Measurements from ENCODE around the gene DMAC2L. TPM values are rescaled to one million over a fixed set of nuclear protein-coding genes. Genes with fewer than 3 reads are reported as not detected.
A peak's percentile ranks its signal among the peaks of the same experiment; 100 is the strongest.
"Not testable (repeated sequence)": the region's sequence is repeated elsewhere in the genome, so short reads cannot be mapped to it uniquely, and the experiment has no call there.

The DMAC2L gene
- total RNA-seq, 4 donors from 2014 or later: 7.7 to 23.9 (median 15.7) TPM

GRCh38 chr14:50303744-50304471, 8.2 kb upstream of the DMAC2L start:
- H3K4me1 ChIP-seq: no peaks in the 10 kb centered on the region
- H3K27me3 ChIP-seq: no peaks in the 10 kb centered on the region
- H3K36me3 ChIP-seq: no peaks in the 10 kb centered on the region
- peak in 1 of 3 donors; percentile 54 for DNase-seq
- no peaks in the 10 kb centered on the region for H3K9me3 ChIP-seq
- TF ChIP-seq POLR2A (IDR thresholded peaks at IDR 0.05): no peak
- TF ChIP-seq CTCF (IDR thresholded peaks at IDR 0.05): no peak
- no peak overlapping the region for H3K4me3 ChIP-seq
- no peak overlapping the region for H3K27ac ChIP-seq

GRCh38 chr14:50308363-50308915, 3.7 kb upstream of the DMAC2L start:
- TF ChIP-seq CTCF (IDR thresholded peaks at IDR 0.05) (no peak), POLR2A (IDR thresholded peaks at IDR 0.05) (no peak)
- no peaks in the 10 kb centered on the region for H3K9me3 ChIP-seq

GRCh38 chr14:50310445-50310844, 1.7 kb upstream of the DMAC2L start:
- TF ChIP-seq POLR2A (IDR thresholded peaks at IDR 0.05): no peak
- TF ChIP-seq CTCF (IDR thresholded peaks at IDR 0.05): no peak
- H3K36me3 ChIP-seq: peaks cover 0 to 5% (median 0%) of the 10 kb centered on the region in 3 donors
- no peaks in the 10 kb centered on the region for H3K27me3 ChIP-seq
- no peak for DNase-seq
- no peaks in the 10 kb centered on the region for H3K9me3 ChIP-seq
- no peak overlapping the region for H3K4me3 ChIP-seq
- peaks cover 4 to 14% (median 7%) of the 10 kb centered on the region in 4 donors for H3K4me1 ChIP-seq
- H3K27ac ChIP-seq: no peak overlapping the region

More at GRCh38 chr14:50308363-50308915, 3.7 kb upstream of the DMAC2L start:
- no peak overlapping the region for H3K4me3 ChIP-seq
- no peak for DNase-seq
- no peak overlapping the region for H3K27ac ChIP-seq
- no peaks in the 10 kb centered on the region for H3K27me3 ChIP-seq
- no peaks in the 10 kb centered on the region for H3K36me3 ChIP-seq
- peaks cover 4 to 12% (median 6%) of the 10 kb centered on the region in 4 donors for H3K4me1 ChIP-seq

- peak overlapping the region; percentile 56 to 82 (median 74) for H3K4me3 ChIP-seq
- DNase-seq: no peak
These were observed 670 bp upstream of the DMAC2L start for GRCh38 chr14:50311337-50311971.

GRCh38 chr14:50312734-50313054, 570 bp downstream of the DMAC2L start:
- peak overlapping the region; percentile 56 to 82 (median 74) for H3K4me3 ChIP-seq
- TF ChIP-seq CTCF (IDR thresholded peaks at IDR 0.05): no peak
- no peak for TF ChIP-seq POLR2A (IDR thresholded peaks at IDR 0.05)

More at GRCh38 chr14:50311337-50311971, 670 bp upstream of the DMAC2L start:
- Histone ChIP-seq H3K27me3 (no peaks in the 10 kb centered on the region), H3K27ac (peak overlapping the region; percentile 88 to 96 (median 94)), H3K9me3 (no peaks in the 10 kb centered on the region), H3K36me3 (peaks cover 0 to 5% (median 0%) of the 10 kb centered on the region in 3 donors), H3K4me1 (peaks cover 4 to 14% (median 7%) of the 10 kb centered on the region in 4 donors)
- TF ChIP-seq POLR2A (IDR thresholded peaks at IDR 0.05) (no peak), CTCF (IDR thresholded peaks at IDR 0.05) (peak in 4 of 6 experiments; percentile 39 to 71 (median 64))

GRCh38 chr14:50314098-50314497, 2.0 kb downstream of the DMAC2L start:
- not testable (repeated sequence) for DNase-seq, H3K27me3 ChIP-seq, H3K9me3 ChIP-seq, H3K27ac ChIP-seq, H3K4me3 ChIP-seq, H3K36me3 ChIP-seq
- H3K4me1 ChIP-seq: peaks cover 4 to 14% (median 7%) of the 10 kb centered on the region in 4 donors

More at GRCh38 chr14:50312734-50313054, 570 bp downstream of the DMAC2L start:
- no peaks in the 10 kb centered on the region for H3K9me3 ChIP-seq
- H3K36me3 ChIP-seq: peaks cover 0 to 5% (median 0%) of the 10 kb centered on the region in 3 donors
- peak overlapping the region; percentile 88 to 96 (median 94) for H3K27ac ChIP-seq
- DNase-seq: peak in 1 of 3 donors; percentile 29
- H3K4me1 ChIP-seq: peaks cover 4 to 14% (median 7%) of the 10 kb centered on the region in 4 donors
- no peaks in the 10 kb centered on the region for H3K27me3 ChIP-seq

Measured in Peyer's patch (tissue), 4 donors.